ENCODE data around the gene POLR3A.

POLR3A gene

DNA sequence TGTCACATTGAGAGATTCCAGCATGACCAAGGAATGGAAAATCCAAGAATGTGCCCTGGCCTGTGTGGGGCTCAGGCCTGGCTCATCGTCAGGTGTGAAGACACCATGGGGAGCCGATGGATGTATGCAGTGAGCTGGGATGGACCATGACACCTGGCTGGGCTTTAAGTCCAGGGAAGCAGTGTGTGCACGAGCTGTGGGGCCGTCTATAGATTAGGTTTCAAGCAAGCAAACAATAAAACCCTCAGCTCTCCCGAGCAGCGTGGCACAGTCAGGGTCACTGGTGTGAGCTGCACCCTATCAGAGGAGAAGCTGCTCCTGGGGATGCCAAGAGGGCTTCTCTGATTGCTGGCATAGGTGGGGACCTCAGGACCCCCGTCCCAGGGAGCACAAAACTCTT, 52.3 kb downstream of the POLR3A start:
- DNase-seq, result no peak

DNA sequence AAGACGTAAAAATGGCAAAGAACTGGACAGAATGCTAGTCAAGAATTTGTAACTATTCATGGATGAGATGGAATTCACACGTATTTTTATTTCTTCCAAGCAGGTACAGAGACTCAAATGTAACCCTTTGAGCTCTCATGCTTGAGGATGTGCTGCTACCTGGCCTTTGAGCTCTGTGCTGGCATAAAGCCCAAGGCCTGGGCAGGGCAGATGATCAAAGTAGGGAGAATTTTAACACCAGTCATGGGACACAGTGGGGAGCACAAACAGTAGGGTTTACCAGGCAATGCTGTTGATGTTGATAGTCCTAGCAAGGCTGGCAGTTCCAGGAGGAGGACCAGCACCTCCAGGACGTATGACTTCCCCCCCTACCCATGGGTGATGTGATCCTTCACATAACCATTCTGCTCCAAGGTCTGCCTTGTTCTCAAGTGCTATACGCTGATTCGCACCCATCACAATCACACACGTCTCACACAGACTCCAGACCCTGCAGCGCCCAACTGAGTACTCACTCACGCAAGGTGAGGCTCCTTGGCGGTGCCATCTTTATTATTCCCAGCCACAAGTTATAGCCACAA, 54.1 kb downstream of the POLR3A start:
- DNase-seq, result no peak

DNA sequence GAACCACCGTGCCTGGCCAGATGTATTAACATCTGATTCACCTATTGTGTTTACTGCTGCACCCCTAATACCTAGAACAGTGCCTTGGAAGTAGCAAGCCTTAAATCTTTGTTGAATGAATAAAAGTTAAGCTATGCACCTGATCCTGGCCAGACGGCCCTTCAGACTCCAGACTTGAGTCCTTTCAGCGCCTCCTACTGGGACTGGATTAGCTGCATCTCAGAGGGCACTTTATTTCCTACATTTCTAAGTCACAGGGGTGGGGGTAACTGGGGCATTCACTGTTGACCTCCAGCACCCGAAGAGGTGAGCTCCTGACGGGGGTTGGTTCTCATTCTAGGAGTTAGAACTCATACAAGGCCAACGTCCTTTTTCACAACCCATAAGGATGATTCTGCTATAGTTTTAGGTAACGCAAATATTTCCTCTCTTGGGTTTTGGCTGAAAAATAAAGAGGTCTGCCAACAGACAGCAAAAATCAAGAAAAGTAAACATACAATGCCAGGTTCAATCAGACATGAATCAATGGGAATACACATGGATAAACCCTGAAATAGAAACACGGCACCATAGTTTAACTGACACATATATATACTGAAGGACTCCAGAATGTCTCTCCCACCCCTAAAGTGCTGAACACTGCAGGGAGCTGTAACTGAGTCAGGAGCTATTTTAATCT, 54.8 kb downstream of the POLR3A start:
- DNase-seq, result no peak

DNA sequence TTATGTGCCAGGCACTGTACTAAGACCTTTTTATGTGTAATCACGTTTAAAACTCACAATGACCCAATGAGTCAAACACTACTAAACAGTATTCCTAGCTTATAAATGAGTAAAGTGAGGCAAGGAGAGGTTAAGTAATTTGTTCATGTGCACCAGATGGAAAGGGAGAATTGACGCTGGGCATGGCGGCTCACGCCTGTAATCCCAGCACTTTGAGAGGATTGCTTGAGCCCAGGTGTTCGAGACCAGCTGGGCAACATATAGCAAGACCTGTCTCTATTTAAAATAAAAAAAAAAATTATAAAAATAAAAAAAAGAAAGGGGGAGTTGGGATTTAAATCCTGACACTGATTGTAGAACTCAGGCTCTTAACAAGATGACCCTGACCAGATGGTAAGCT, 56.0 kb downstream of the POLR3A start:
- DNase-seq, result no peak

DNA sequence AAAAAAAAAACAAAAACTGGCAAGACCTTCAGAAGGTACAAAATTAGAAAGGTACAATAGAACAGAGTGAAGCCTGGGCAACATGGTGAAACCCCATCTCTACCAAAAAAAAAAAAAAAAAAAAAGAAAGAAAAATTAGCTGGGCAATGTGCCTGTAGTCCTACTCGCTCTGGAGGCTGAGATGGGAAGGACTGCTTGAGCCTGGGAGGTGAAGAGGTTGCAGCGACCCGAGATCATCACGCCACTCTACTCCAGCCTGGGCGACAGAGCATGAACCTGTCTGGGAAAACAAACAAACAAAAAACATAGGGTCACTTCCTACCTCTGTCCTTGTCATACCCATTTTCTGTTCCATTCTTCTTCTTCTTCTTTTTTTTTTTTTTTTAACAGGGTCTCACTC, 57.2 kb downstream of the POLR3A start:
- DNase-seq, result no peak

DNA sequence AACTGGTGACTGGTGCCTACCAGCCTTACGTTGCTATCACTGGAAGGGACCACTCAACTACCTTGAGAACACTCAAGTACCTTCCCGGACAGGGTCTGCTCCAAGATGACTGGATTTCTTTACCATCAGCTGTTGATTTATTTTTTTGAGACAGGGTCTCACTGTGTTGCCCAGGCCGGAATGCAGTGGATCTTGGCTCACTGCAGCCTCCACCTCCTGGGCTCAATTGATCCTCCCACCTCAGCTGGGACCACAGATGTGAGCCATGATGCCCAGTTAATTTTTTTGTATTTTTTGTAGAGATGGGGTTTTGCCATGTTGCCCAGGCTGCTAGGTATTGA, 57.5 kb downstream of the POLR3A start:
- no peak for DNase-seq

DNA sequence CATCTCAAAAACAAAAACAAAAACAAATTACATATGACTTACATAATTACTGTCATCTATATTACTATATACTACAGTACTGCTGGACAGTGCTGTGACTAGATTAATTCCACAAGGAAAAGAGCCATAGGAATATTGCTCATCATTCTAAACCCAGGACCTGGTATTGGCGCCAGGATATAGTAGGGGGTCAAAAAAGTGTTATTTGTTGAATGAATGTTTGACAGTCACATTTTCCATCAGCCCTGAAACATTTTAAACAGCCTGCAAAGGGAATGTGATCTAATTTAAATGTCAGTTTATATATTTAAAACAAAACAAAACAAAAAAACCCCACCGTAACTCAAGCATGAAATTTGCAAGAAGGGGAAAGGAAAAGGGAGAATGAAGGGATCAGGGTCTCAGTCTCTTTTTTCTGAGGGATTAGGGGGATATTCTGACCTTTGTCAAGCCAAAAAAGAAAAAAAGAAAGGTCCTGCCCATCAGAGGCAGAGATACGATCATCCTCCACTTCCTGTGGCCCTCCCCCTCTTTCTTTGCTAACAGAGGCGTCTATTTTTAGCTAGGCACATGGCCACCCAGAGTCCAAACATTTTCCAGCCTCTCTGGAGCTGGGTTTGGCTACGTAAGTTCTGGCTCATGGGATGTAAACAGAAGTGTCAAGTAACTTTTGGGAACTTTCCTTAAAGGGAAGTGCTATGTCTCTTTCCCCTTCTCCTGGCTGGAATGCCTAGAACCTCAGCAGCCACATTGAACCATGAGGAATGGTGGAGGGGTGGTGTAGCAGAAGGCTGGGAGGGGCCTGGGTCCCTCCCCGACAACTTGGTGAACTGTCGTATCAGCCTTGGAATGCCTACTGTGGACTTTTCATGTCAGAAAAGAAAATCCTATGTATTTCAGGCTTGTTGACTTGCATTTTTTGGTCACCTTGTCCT, 58.2 kb downstream of the POLR3A start:
- DNase-seq, result peak; percentile 28

DNA sequence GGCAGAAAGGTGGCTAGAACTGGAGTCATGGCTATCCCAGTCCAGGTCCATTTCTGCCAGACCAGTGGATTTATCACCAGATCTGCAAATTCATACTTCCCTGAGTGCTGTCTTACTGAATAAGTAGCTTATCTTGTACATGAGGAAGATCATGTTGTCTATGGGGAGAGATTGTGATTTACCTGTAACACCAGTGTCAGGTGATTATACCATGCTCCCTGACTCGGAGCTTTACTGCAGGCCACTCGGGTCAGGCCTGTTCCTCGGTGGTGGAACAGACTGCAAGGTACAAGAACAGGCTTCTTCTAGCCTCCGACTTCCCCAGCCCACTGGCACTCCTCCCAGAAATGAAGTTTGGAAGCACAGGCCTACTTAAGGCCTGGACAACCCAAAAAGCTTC, 60.2 kb downstream of the POLR3A start:
- no peak for DNase-seq

DNA sequence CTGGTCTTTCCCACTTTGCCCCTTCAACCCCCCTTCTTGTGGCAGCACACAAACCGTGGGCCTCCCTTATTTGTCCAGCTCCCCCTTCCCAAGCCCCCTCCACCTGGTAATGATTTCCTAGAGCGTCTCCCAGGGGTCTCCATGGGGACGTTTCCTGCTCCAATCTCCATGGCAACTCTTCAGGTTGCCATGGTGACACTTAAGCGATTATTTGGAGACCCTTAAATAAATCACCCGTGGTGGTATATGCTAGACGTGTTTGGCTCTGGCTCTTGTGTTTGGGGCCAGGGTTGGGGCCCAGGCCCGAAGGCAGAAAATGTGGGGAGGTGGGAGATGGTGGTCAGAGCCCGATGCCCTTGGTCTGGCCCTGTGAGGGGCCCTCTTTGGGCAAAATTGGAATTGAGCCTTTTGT, 61.7 kb downstream of the POLR3A start:
- no peak for DNase-seq

DNA sequence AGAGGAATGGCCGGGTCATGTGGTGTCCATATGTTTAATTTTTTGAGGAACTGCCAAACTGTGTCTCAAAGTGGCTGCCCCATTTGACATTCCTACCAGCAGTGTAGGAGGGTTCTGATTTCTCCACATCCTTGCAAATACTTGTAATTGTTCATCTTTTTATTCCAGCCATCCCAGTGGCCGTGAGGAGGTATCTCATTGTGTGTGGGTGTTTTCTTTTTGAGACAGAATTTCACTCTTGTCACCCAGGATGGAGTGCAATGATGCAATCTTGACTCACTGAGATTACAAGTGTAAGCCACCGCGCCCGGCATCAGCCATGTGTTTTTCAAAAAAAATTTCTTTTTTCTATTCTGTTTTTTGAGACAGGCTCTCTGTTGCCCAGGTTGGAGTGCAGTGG, 64.0 kb downstream of the POLR3A start:
- no peak for DNase-seq

DNA sequence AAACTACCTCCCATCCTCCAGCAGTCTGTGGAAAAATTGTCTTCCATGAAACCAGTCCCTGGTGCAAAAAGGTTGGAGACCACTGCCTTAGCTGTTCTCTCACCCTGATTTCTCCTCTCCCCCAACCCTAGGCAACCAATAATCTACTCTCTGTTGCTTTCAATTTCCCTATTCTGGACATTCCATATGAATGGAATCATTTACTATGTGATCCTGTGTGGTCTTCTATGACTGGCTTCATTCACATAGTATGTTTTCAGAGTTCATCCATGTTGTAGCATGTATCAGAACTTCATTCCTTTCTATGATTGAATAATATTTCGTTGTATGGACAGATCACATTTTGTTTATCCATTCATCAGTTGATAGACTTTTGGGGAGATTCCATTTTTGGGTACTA, 64.5 kb downstream of the POLR3A start:
- no peak for DNase-seq

DNA sequence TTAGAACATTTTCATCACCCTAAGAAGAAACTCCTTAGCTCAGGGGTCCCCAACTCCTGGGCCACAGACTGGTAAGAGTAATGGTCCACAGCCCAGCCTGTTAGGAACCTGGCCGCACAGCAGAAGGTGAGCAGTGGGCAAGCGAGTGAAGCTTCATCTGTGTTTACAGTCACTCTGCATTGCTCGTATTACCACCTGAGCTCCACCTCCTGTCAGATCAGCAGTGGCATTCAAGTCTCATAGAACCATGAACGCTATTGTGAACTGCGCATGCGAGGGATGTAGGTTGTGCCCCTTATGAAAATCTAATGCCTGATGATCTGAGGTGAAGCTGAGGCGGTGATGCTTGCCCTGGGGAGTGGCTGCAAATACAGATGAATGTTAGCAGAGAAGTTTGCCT, 65.4 kb downstream of the POLR3A start:
- no peak for DNase-seq

DNA sequence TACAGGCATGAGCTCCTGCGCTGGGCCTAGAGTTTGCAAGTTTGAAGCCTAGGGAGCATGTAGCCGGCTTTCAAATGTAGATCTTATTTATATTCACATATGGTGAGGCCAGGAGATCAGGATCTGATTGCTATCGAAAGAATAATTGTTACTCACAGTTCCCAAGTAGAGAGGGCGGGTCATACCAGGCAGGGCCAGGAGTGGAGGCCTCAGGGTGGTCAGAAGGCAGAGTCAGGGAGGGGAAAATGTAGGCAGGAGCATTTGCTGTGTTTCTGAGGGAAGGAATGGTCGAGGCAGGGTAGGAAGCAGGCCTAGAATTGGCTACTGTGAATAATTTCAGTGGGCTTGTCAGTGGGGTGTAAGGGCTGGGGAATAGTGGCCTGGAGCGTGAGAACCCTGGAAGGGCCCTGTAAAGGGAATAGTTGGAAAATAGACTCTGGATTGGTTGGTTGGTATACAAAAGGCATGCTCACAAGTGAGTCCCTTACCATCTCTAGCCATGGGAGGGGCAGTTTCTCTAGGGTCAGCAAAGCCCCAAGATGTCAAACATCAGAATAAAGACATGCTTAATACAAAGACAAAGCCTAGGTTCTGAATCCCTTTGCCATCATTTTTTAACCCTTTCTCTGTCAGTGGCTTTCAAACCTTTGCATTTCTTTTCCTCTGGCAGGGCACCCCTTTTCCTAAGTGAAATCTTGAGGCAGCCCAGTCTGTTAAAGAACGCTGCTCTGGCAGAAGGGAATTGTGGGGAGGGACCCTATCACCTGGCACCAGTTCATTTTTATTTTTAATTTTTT, 66.8 kb downstream of the POLR3A start:
- DNase-seq, result no peak

DNA sequence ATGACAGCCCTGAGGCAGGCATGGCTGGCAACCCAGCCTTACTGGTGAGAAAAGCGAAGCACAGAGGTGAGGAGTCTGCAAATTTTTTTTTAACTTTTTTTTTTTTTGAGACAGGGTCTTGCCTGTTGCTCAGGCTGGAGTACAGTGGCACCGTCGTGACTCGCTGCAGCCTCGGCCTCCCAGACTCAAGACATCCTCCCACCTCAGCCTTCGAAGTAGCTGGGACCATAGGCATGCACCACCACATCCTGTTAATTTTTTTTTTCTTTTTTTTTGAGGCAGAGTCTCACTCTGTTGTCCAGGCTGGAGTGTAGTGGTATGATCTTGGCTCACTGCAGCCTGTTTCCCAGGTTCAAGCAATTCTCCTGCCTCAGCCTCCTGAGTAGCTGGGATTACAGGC, 67.6 kb downstream of the POLR3A start:
- no peak for DNase-seq

DNA sequence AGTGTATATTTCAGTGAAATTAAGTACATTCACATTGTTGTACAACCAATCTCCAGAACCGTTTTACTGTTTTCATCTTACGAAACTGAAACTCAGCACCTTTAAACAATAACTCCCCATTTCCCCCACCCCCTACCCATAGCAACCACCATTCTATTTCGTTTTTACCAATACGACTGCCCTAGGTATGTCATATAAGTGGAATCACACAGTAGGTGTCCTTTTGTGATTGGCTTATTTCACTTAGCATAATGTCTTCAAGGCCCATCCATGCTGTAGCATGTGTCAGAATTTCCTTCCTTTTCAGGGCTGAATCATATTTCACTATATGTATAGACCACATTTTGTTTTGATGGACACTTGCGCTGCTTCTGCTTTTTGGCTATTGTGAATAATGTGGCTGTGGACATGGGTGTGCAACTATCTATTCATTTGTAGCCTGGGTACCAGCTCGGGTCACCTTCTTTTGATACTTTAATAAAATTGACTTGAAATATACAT, 68.4 kb downstream of the POLR3A start:
- no peak for DNase-seq

DNA sequence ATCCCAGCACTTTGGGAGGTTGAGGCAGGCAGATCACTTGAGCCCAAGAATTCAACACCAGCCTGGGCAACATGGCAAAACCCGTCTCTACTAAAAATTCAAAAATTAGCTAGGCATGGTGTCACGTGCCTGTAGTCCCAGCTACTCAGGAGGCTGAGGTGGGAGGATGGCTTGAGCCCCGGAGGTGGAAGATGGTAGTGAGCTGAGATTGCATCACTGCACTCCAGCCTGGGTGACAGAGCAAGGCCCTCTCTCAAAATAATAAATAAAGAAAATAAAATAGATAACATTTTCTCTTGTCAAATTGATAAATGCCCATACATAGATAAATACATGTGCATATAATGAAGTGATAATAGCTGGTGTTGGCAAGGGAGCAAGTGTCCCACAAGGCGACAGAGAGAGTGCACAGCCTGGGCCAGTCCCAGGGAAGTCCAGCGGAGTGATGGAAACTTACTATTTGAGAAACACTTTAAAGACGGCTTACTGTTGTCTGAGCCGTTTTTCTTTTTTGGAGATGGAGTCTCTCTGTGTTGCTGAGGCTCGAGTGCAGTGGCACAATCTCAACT, 69.3 kb downstream of the POLR3A start:
- no peak for DNase-seq

DNA sequence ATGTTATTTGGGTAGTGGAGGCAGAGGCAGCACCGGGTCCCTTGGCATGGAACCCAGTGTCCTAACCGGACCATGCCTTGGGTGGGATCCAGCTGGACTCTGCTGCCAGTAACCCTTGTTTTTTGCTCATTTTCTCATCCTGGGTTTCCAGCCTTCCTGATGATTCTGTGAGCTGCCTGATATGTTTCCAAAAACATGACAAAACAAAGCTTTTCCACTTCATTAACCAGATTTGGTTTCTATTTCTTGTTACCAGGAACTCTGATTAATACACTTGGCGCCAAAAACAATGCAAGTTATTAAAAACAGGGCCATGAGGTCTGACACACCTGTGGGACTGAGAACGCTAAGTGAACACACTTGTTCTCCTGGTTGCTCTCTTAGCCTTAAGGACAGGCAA, 69.9 kb downstream of the POLR3A start:
- no peak for DNase-seq

DNA sequence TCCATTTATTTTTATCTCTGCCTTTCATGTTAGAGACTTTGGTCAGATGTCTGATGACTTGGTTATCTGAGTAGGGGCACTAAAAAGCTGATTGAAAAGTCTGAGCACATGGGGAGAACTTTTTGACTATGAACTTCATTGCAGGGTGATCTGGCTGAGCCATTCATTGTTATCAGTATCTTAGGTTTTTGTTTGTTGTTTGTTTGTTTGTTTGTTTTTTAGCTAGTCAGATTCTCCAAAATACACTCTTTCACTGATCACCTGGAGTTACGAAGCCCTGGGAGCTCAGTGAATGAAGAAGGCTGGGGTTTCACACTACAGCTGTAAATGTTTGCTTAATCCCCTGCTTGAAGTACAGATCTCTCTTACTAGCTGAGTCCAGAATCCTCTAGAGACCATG, 74.2 kb downstream of the POLR3A start:
- DNase-seq, result no peak

DNA sequence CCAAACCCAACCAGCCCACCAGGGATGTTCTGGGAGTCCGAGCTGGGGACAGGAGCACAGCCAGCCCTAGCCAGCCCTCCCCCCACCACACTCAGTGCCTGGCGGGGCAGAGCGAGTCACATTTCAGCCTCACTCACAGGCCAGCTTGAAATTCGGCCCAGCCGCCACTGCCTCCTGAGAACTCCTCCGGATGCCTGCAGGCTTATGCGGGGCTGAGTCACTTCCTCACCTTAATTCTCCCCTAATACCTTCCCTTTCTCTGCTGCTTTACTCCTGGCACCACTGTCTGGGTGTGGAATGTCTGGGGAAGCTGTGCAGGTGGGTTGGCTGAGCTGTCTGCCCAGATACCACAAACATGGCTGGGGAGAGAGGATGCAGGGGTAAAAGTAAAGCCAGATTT, 80.1 kb downstream of the POLR3A start:
- no peak for DNase-seq

DNA sequence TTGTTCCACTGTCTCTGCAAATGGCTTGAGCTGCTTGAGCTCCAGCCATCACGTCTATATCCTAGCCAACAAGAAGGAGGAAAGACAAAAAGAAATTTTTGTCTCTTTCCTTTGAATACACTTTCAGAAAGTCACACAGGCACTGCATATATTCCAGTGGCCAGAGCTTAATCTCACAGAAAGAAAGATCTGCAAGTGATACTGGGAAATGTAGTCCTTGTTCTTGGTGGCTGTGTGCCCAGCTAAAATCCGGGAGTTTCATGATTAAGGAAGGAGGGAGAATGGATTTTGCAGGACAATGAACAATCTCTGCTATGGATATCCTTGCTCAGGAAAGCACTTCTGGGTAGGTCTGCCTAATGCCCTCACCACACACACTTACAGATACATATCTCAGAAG, 83.2 kb downstream of the POLR3A start:
- DNase-seq, result no peak

DNA sequence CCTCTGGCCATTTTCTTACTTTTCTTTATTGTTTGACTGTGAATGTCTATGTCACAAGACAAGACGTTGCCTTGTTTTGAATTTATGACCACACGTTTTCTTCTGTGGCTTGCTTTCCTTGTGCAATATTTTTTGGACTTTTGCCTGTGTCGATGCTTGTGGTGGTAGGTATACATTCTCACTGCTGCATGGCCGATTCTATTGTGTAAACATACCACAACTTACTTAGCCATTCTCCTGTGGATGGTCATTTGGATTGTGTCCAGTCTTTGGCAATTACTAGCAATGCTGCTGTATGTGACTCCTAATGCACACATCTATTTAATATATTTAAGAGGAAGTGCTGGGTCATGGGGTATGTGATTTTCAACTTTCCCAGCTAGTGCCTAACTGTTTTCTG, 84.8 kb downstream of the POLR3A start:
- no peak for DNase-seq

DNA sequence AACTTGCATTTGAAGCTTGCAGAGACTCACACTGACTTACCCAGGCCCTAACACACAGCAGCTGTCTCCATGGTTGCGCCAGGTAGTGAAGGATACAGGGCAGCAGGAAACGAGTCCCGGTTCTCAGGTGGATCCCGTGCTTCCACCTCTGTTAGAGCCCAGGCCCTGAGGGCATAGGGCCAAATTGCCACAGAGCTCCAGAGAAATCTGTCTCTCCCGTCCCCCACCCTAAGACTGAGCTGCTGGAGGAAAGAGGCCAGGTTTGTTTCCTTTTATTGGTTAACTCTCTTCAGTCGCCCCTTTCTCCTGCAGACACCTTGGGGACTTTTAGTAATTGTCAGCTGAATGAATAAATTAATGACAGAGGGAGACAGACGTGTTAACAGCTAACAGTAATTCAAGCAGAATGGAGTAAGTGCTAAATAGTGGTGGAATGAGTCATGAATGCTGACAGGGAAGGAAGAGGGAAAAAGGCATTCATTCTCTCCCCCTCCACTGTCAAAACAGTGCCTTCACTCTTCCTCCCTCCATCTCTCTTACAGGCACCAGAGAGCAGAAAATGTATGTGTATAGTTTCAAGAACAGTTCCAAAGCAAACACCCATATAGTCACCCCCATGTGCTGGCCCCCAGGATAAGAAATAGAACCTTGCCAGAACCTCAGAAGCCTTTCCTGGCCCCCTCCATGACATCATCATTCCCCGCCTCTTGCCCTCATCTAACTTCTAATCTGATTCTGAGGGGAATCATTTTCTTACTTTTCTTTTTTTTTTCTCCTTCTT, 86.0 kb downstream of the POLR3A start:
- DNase-seq, result peak; percentile 8
